Measurements from ENCODE around the gene GNB1.
A peak's percentile ranks its signal among the peaks of the same experiment; 100 is the strongest.

The GNB1 gene

GRCh38 chr1:1918901-1919303 lies 28.0 kb upstream of the GNB1 start, which contains the start of gene TMEM52:
TSS of gene TMEM52 (minus strand) at chr1:1919279. CDS start at chr1:1919265, 14 bp downstream.
- H3K27me3 Mint-ChIP-seq = no peaks in the 10 kb centered on the region
- H3K4me3 Mint-ChIP-seq = peak within 1 kb of the TSS; percentile 56
- H3K9me3 Mint-ChIP-seq = no peaks in the 10 kb centered on the region
- peaks cover 7% of the 10 kb centered on the region for H3K4me1 Mint-ChIP-seq (ENCODE audit: low read depth)
- peak within 1 kb of the TSS; percentile 76 for H3K27ac Mint-ChIP-seq
- H3K36me3 Mint-ChIP-seq (ENCODE audit: low read depth) = no peaks in the 10 kb centered on the region
- no peak for DNase-seq

GRCh38 chr1:1917995-1918900 lies 27.4 kb upstream of the GNB1 start:
- Mint-ChIP-seq H3K9me3 (no peaks in the 10 kb centered on the region), H3K36me3 (ENCODE audit: low read depth) (no peaks in the 10 kb centered on the region), H3K27ac (no peak overlapping the region), H3K4me1 (ENCODE audit: low read depth) (peaks cover 7% of the 10 kb centered on the region), H3K4me3 (peak overlapping the region; percentile 41), H3K27me3 (no peaks in the 10 kb centered on the region)
- no peak for DNase-seq

- Mint-ChIP-seq H3K4me1 (ENCODE audit: low read depth) (peaks cover 7% of the 10 kb centered on the region), H3K4me3 (no peak overlapping the region), H3K9me3 (no peaks in the 10 kb centered on the region), H3K36me3 (ENCODE audit: low read depth) (no peaks in the 10 kb centered on the region), H3K27ac (no peak overlapping the region), H3K27me3 (no peaks in the 10 kb centered on the region)
- no peak for DNase-seq
Measured at GRCh38 chr1:1917304-1917976, 26.6 kb upstream of the GNB1 start.

- DNase-seq = no peak
- no peaks in the 10 kb centered on the region for H3K9me3 Mint-ChIP-seq
- peaks cover 7% of the 10 kb centered on the region for H3K4me1 Mint-ChIP-seq (ENCODE audit: low read depth)
- no peaks in the 10 kb centered on the region for H3K36me3 Mint-ChIP-seq (ENCODE audit: low read depth)
- no peak overlapping the region for H3K27ac Mint-ChIP-seq
- no peak overlapping the region for H3K4me3 Mint-ChIP-seq
- H3K27me3 Mint-ChIP-seq = no peaks in the 10 kb centered on the region
Measured at GRCh38 chr1:1916851-1917251, 26.0 kb upstream of the GNB1 start.

- H3K36me3 Mint-ChIP-seq (ENCODE audit: low read depth) = no peaks in the 10 kb centered on the region
- no peak for DNase-seq
- no peaks in the 10 kb centered on the region for H3K27me3 Mint-ChIP-seq
- H3K4me1 Mint-ChIP-seq (ENCODE audit: low read depth) = peaks cover 7% of the 10 kb centered on the region
- H3K9me3 Mint-ChIP-seq = no peaks in the 10 kb centered on the region
- H3K4me3 Mint-ChIP-seq = no peak overlapping the region
- no peak overlapping the region for H3K27ac Mint-ChIP-seq
Measured at GRCh38 chr1:1915911-1916840, 25.3 kb upstream of the GNB1 start.

GRCh38 chr1:1914971-1915692 lies 24.2 kb upstream of the GNB1 start, which contains the start of gene CALML6:
TSS of gene CALML6 (plus strand) at chr1:1915260. CDS start at chr1:1915281, 21 bp downstream.
- no peak for DNase-seq
- Mint-ChIP-seq H3K4me1 (ENCODE audit: low read depth) (peaks cover 11% of the 10 kb centered on the region), H3K36me3 (ENCODE audit: low read depth) (no peaks in the 10 kb centered on the region), H3K27me3 (no peaks in the 10 kb centered on the region), H3K4me3 (no peak within 1 kb of the TSS), H3K27ac (no peak within 1 kb of the TSS), H3K9me3 (no peaks in the 10 kb centered on the region)

- DNase-seq = no peak
- H3K27ac Mint-ChIP-seq = no peak overlapping the region
- H3K9me3 Mint-ChIP-seq = no peaks in the 10 kb centered on the region
- H3K27me3 Mint-ChIP-seq = no peaks in the 10 kb centered on the region
- H3K4me3 Mint-ChIP-seq = no peak overlapping the region
- H3K4me1 Mint-ChIP-seq (ENCODE audit: low read depth) = peaks cover 14% of the 10 kb centered on the region
- H3K36me3 Mint-ChIP-seq (ENCODE audit: low read depth) = no peaks in the 10 kb centered on the region
Measured at GRCh38 chr1:1914101-1914970, 23.4 kb upstream of the GNB1 start.

GRCh38 chr1:1911350-1912041 lies 20.6 kb upstream of the GNB1 start:
- H3K4me1 Mint-ChIP-seq (ENCODE audit: low read depth) = peaks cover 10% of the 10 kb centered on the region
- H3K27me3 Mint-ChIP-seq = no peaks in the 10 kb centered on the region
- no peak overlapping the region for H3K4me3 Mint-ChIP-seq
- no peaks in the 10 kb centered on the region for H3K36me3 Mint-ChIP-seq (ENCODE audit: low read depth)
- H3K9me3 Mint-ChIP-seq = no peaks in the 10 kb centered on the region
- no peak overlapping the region for H3K27ac Mint-ChIP-seq
- DNase-seq = no peak

- H3K4me1 Mint-ChIP-seq (ENCODE audit: low read depth) = peaks cover 13% of the 10 kb centered on the region
- no peaks in the 10 kb centered on the region for H3K9me3 Mint-ChIP-seq
- H3K4me3 Mint-ChIP-seq = peak overlapping the region; percentile 83
- no peak overlapping the region for H3K27ac Mint-ChIP-seq
- no peaks in the 10 kb centered on the region for H3K27me3 Mint-ChIP-seq
- no peak for DNase-seq
- H3K36me3 Mint-ChIP-seq (ENCODE audit: low read depth) = no peaks in the 10 kb centered on the region
Measured at GRCh38 chr1:1910651-1911331, 19.9 kb upstream of the GNB1 start.

- Mint-ChIP-seq H3K4me3 (peak overlapping the region; percentile 83), H3K36me3 (ENCODE audit: low read depth) (no peaks in the 10 kb centered on the region), H3K27ac (peak overlapping the region; percentile 91), H3K9me3 (no peaks in the 10 kb centered on the region), H3K27me3 (no peaks in the 10 kb centered on the region), H3K4me1 (ENCODE audit: low read depth) (peaks cover 13% of the 10 kb centered on the region)
- DNase-seq = no peak
Measured at GRCh38 chr1:1910033-1910465, 19.2 kb upstream of the GNB1 start.

GRCh38 chr1:1908506-1908791 lies 17.6 kb upstream of the GNB1 start:
- Mint-ChIP-seq H3K27ac (peak overlapping the region; percentile 61), H3K4me1 (ENCODE audit: low read depth) (peaks cover 13% of the 10 kb centered on the region), H3K36me3 (ENCODE audit: low read depth) (no peaks in the 10 kb centered on the region), H3K27me3 (no peaks in the 10 kb centered on the region), H3K9me3 (no peaks in the 10 kb centered on the region), H3K4me3 (peak overlapping the region; percentile 70)
- no peak for DNase-seq

- Mint-ChIP-seq H3K27ac (no peak overlapping the region), H3K9me3 (no peaks in the 10 kb centered on the region), H3K4me3 (no peak overlapping the region), H3K27me3 (no peaks in the 10 kb centered on the region), H3K36me3 (ENCODE audit: low read depth) (no peaks in the 10 kb centered on the region), H3K4me1 (ENCODE audit: low read depth) (peaks cover 13% of the 10 kb centered on the region)
- no peak for DNase-seq
Measured at GRCh38 chr1:1907098-1907736, 16.3 kb upstream of the GNB1 start.

Data from activated T-cell treated with anti-CD3 and anti-CD28 coated beads, Interleukin-2, amount 50 U/mL, for 24 hours (primary cell).